ENCODE measurements around the gene PAX3.

- TF ChIP-seq, protein P1, sequence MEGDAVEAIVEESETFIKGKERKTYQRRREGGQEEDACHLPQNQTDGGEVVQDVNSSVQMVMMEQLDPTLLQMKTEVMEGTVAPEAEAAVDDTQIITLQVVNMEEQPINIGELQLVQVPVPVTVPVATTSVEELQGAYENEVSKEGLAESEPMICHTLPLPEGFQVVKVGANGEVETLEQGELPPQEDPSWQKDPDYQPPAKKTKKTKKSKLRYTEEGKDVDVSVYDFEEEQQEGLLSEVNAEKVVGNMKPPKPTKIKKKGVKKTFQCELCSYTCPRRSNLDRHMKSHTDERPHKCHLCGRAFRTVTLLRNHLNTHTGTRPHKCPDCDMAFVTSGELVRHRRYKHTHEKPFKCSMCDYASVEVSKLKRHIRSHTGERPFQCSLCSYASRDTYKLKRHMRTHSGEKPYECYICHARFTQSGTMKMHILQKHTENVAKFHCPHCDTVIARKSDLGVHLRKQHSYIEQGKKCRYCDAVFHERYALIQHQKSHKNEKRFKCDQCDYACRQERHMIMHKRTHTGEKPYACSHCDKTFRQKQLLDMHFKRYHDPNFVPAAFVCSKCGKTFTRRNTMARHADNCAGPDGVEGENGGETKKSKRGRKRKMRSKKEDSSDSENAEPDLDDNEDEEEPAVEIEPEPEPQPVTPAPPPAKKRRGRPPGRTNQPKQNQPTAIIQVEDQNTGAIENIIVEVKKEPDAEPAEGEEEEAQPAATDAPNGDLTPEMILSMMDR (IDR thresholded peaks at IDR 0.05; ENCODE audit: insufficient read depth, low read length, poor library complexity, severe bottlenecking) = no peak
- TF ChIP-seq EZH2phosphoT487 (conservative IDR thresholded peaks at IDR 0.05; ENCODE audit: low read length) = no peak
Measured at GRCh38 chr2:222261504-222261903, 37.3 kb downstream of the PAX3 start.
